Stomach (tissue), 4 donors: ENCODE measurements around the gene NR5A1.

ENCODE experiments used
- POLR2A ChIP-seq, 4 donors: fragments of 450-650 bp; IDR thresholded peaks; one replicate each; pipeline ENCODE4 v1.6.1; 2016; ENCODE audit warnings: antibody characterized with exemption in 4 of 4, control low read depth in 2 of 4, mild to moderate bottlenecking in 1 of 4, moderate library complexity in 1 of 4
- POLR2AphosphoS5 ChIP-seq, 3 donors: sonication (generic); formaldehyde crosslinking; IDR thresholded peaks; one replicate each; pipeline ENCODE4 v1.6.1; 2016; ENCODE audit warnings: antibody characterized with exemption in 3 of 3

DNA sequence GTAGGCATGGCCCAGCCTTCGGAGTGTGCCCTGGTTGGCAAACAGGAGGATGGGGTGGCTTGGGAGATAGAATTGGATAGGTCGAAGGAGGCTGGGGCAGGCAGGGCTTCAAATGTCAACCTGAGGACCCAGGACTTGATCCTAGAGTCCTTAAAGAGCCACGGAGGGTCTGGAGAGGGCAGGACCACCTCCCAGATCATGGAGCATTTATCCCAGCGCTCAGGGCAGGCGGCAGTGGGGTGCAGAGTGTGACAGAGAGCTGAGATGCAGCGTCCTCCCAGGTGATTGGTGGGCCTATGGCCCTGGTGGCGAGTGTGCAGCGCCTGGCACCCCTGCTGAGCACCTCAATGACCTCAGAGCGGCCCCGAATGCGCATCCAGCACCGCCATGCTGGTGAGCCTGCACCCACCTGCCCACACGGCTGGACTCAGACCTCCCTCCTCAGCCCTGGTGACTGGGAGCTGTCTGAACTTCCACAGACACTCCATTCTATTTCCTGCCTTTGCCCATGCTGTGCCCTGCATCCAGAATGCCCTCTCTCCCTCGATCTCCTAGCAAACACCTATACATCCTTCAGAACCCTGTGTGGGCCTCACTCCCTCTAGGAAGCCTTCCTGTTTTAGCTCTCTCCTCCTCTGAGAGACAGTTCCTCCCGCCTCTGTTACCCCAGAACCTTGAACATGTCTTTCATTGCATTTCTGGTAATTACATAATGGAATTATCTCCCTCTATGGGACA is 50.7 kb downstream of the NR5A1 start:
- TF ChIP-seq POLR2AphosphoS5 (IDR thresholded peaks at IDR 0.05) (no peak), POLR2A (IDR thresholded peaks at IDR 0.05) (no peak)
